ENCODE results near the gene DYNLT3.

DNA sequence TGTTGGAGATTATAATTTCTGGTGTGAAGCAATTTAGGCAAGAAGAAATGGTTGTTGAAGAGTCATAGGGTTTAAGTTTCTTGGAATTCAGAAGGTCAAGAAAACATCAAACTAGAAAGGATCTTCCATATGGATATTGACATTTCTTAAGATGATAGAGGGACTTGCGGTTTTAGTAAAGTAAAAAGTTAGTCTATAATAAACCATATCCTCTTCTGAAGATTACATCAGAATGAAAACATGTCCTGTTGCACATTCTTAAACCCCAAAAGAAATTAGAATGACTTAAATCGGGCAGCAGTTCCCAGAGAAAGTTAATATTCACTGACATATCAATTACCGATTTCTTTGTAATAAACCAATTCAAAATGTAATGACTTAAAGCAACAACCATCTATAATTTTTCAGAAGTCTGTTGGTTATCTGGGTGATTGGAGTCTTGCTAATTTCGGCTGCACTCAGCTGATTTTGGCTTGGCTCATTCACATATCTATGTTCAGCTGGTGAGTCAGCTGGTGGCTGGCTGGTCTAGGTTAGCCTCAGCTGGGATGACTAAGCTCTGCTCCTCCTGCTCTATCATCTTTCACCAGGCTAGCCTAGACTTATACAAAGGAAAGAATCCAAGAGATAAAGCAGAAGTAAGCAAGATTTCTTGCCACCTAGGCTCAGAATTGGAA lies 24.4 kb upstream of the DYNLT3 start:
- TF ChIP-seq ZNF274 (IDR thresholded peaks at IDR 0.05; ENCODE audit: low read depth, low read length) (no peak), SUZ12 (IDR thresholded peaks at IDR 0.05; ENCODE audit: extremely low read depth, insufficient read depth, insufficient read length) (no peak), YY1 (IDR thresholded peaks at IDR 0.05; ENCODE audit: insufficient read depth, insufficient read length) (no peak)
